HepG2 (cell line): ENCODE results near the gene WHAMM. TPM values are rescaled to one million over a fixed set of nuclear protein-coding genes. Genes with fewer than 3 reads are reported as not detected.

Experiments used
- ATAC-seq: fragments of 200-7000 bp; cut with Tn5 transposase; 3 replicates; pipeline ENCODE4 v1.9.1; 2020; ENCODE audit warnings: mild to moderate bottlenecking, moderate library complexity
- BruUV-seq: library from RNA; stranded (reverse); fragments of 400-500 nt; replicated peaks from 2 replicates; lab custom pipeline; 2021; lab: Mats Ljungman, UMichigan
- CTCF ChIA-PET: fragments of 300-600 bp; formaldehyde crosslinking; extraction: SDS; loops from one replicate; lab custom pipeline; 2021; ENCODE audit warnings: low total read pairs, inconsistent platforms, low intra/inter-chr PET ratio; lab: Yijun Ruan, JAX
- POLR2A ChIA-PET: fragments of 350-600 bp; sonication (Branson Sonifier 250); formaldehyde crosslinking; loops from one replicate; lab custom pipeline; 2020; ENCODE audit warnings: antibody characterized with exemption, inconsistent platforms; lab: Yijun Ruan, JAX
- DNase-seq: peaks from one replicate; pipeline ENCODE4 v3.0.0-alpha.2; 2015; ENCODE audit warnings: low spot score
- FAIRE-seq: peaks from 3 replicates; lab custom pipeline; 2011; peaks lifted over from hg19 to GRCh38; lab: Jason Lieb, UNC
- H2AFZ ChIP-seq: one replicate; pipeline ENCODE4 v1.6.1; 2011; ENCODE audit warnings: low read length, inconsistent platforms
- H3K27ac ChIP-seq: fragments of 300-600 bp; 3 replicates; pipeline ENCODE4 v1.8.0; 2011; ENCODE audit warnings: mixed run types, mild to moderate bottlenecking, mixed read lengths, low read length, inconsistent platforms; ENCODE audit not compliant: insufficient read depth; ENCODE audit errors: extremely low read length
- H3K27me3 ChIP-seq, 2 experiments: fragments of 200-600 bp in 1 of 2; 2 replicates in 1 of 2; 3 replicates in 1 of 2; pipeline versions ENCODE4 v1.6.0 to v1.8.0; 2011; ENCODE audit warnings: low read length in 2 of 2, mild to moderate bottlenecking in 2 of 2, moderate library complexity in 2 of 2, inconsistent platforms in 1 of 2; ENCODE audit not compliant: insufficient read depth in 2 of 2, control insufficient read depth in 1 of 2
- H3K36me3 ChIP-seq, 2 experiments: fragments of 200-600 bp in 1 of 2; replicated peaks in 1 of 2; 2 replicates in 1 of 2; 3 replicates in 1 of 2; pipeline versions ENCODE4 v1.5.1 to v1.8.0; 2011; ENCODE audit warnings: low read length in 2 of 2, inconsistent platforms in 1 of 2; ENCODE audit not compliant: insufficient read depth in 2 of 2, control insufficient read depth in 1 of 2
- H3K4me1 ChIP-seq: 2 replicates; pipeline ENCODE4 v1.5.1; 2012; ENCODE audit warnings: low read length, inconsistent platforms; ENCODE audit not compliant: insufficient read depth
- H3K4me2 ChIP-seq: 2 replicates; pipeline ENCODE4 v1.6.0; 2011; ENCODE audit warnings: low read depth, low read length, inconsistent platforms
- H3K4me3 ChIP-seq, 3 experiments: fragments of 200-600 bp in 1 of 3; sonication (generic), shearing (Covaris generic) in 1 of 3; replicated peaks in 1 of 3; 2 replicates each; pipeline ENCODE4 v1.5.1; 2011 to 2016; ENCODE audit warnings: low read length in 3 of 3, inconsistent platforms in 2 of 3, low read depth in 2 of 3, mild to moderate bottlenecking in 2 of 3, control low read depth in 1 of 3, mixed read lengths in 1 of 3; ENCODE audit not compliant: insufficient read depth in 1 of 3
- H3K79me2 ChIP-seq: one replicate; pipeline ENCODE4 v1.6.1; 2011; ENCODE audit warnings: low read length, inconsistent platforms; ENCODE audit not compliant: insufficient read depth
- H3K9ac ChIP-seq: 2 replicates; pipeline ENCODE4 v1.6.0; 2011; ENCODE audit warnings: mild to moderate bottlenecking, low read depth, low read length, inconsistent platforms; ENCODE audit not compliant: insufficient read depth
- H3K9me3 ChIP-seq: 2 replicates; pipeline ENCODE4 v1.5.1; 2012; ENCODE audit warnings: mild to moderate bottlenecking, low read length
- H4K20me1 ChIP-seq: 2 replicates; pipeline ENCODE4 v1.6.0; 2011; ENCODE audit warnings: inconsistent platforms, mild to moderate bottlenecking, low read length, moderate library complexity; ENCODE audit not compliant: insufficient read depth
- ARHGAP35 ChIP-seq: sonication (generic); formaldehyde crosslinking; IDR thresholded peaks from 2 replicates; pipeline ENCODE4 v1.9.0; 2022; ENCODE audit warnings: mild to moderate bottlenecking, inconsistent platforms, moderate library complexity, missing genetic modification reagents, borderline replicate concordance
- ATRX ChIP-seq: sonication (generic); formaldehyde crosslinking; IDR thresholded peaks from 2 replicates; pipeline ENCODE4 v1.4.0; 2020; ENCODE audit warnings: missing genetic modification reagents, borderline replicate concordance
- ERF ChIP-seq: IDR thresholded peaks from 2 replicates; pipeline ENCODE4 v1.6.1; 2018; ENCODE audit warnings: missing biosample characterization, missing genetic modification reagents
- FLYWCH1 ChIP-seq: sonication (generic); formaldehyde crosslinking; IDR thresholded peaks from 2 replicates; pipeline ENCODE4 v1.8.1; 2023; ENCODE audit warnings: mild to moderate bottlenecking, missing genetic modification reagents
- HHEX ChIP-seq: IDR thresholded peaks from 2 replicates; pipeline ENCODE4 v1.6.1; 2016; ENCODE audit warnings: control low read depth
- MIER2 ChIP-seq: IDR thresholded peaks from 2 replicates; pipeline ENCODE4 v1.6.1; 2016; ENCODE audit warnings: missing biosample characterization, missing genetic modification reagents
- PAXIP1 ChIP-seq: sonication (generic); formaldehyde crosslinking; conservative IDR thresholded peaks from 2 replicates; pipeline ENCODE4 v1.4.0; 2020; ENCODE audit warnings: mild to moderate bottlenecking, missing genetic modification reagents, moderate library complexity
- TFDP1 ChIP-seq: IDR thresholded peaks from 2 replicates; pipeline ENCODE4 v1.6.1; 2016; ENCODE audit warnings: missing compliant biosample characterization, missing genetic modification reagents, borderline replicate concordance
- ZBTB49 ChIP-seq: sonication (generic); formaldehyde crosslinking; IDR thresholded peaks from 2 replicates; pipeline ENCODE4 v1.4.0; 2020; ENCODE audit warnings: missing genetic modification reagents, borderline replicate concordance
- ZFP1 ChIP-seq: IDR thresholded peaks from 2 replicates; pipeline ENCODE4 v1.6.1; 2016
- ZFP90 ChIP-seq: sonication (generic); formaldehyde crosslinking; IDR thresholded peaks from 2 replicates; pipeline ENCODE4 v1.8.0; 2022; ENCODE audit warnings: missing genetic modification reagents, mild to moderate bottlenecking, inconsistent platforms, borderline replicate concordance
- ZNF263 ChIP-seq: sonication (generic); formaldehyde crosslinking; IDR thresholded peaks from 2 replicates; pipeline ENCODE4 v1.4.0; 2020; ENCODE audit warnings: missing genetic modification reagents
- ZNF280D ChIP-seq: sonication (generic); formaldehyde crosslinking; IDR thresholded peaks from 2 replicates; pipeline ENCODE4 v1.5.1; 2020; ENCODE audit warnings: mild to moderate bottlenecking, missing genetic modification reagents
- WGBS: methylation state at CpG from one replicate; pipeline ENCODE4 v1.1.6; 2017; ENCODE audit warnings: low lambda C conversion rate; 5-methylcytosine and 5-hydroxymethylcytosine counted together
- in situ Hi-C: cut with HindIII; loops from 2 replicates; pipeline ENCODE4 v1.10.0; 2017; ENCODE audit warnings: low pct_unique_long_range_greater_than_20kb; ENCODE audit not compliant: extremely low pct_ligation_motif_present
- intact Hi-C: fragments of 100-400 bp; cut with micrococcal nuclease; formaldehyde crosslinking; loops from one replicate; pipeline ENCODE4 v1.10.0; 2022; ENCODE audit not compliant: unreplicated experiment
- polyA plus RNA-seq, 8 experiments: library from polyadenylated mRNA; depleted of rRNA in 3 of 8; stranded (reverse) in 7 of 8; unstranded in 1 of 8; fragments of >200 nt; fragmentation: Illumina TruSeq in 4 of 8; extraction: Trizol in 4 of 8; gene quantifications; 2 replicates each; pipeline versions ENCODE4 v1.2.1 to v1.2.3, GENCODE V29; 2011 to 2016; ENCODE audit warnings: low read depth in 4 of 8, missing spikeins in 1 of 8, mixed read lengths in 1 of 8; ENCODE audit not compliant: insufficient read depth in 1 of 8
- total RNA-seq, 5 experiments: library from RNA; depleted of rRNA; stranded (reverse); fragments of >200 nt; fragmentation: Illumina TruSeq; extraction: Trizol; gene quantifications; 2 replicates each; pipeline ENCODE4 v1.2.3, GENCODE V29; 2016; ENCODE audit warnings: low read depth in 1 of 5

Gene WHAMM
- total and polyA plus RNA-seq, 2 of the 13 experiments (the other 11 are each of a cell fraction or from before 2014, with no cell fraction given): 2.9 to 3.0 TPM

- no peak for TF ChIP-seq ZNF280D (CRISPR knock-in tag)
These were observed 18.6 kb downstream of the WHAMM start (continued) for GRCh38 chr15:82828075-82828474.

- H3K9ac ChIP-seq: no peak overlapping the region
- no peak for FAIRE-seq
- no peaks in the 10 kb centered on the region for H4K20me1 ChIP-seq
- no peak for DNase-seq
- intact Hi-C loops (no loop called here), in situ Hi-C loops (no loop called here)
- no TSS peak for BruUV-seq
- ChIA-PET POLR2A (interaction anchor here (2.2 kb wide), 1 partner anchor 27 kb away, joined by 6 read pairs; no protein-coding TSS in a partner anchor), CTCF (no interaction called here)
- no peaks in the 10 kb centered on the region for H3K79me2 ChIP-seq
- H3K36me3 ChIP-seq: peaks cover 16 to 81% of the 10 kb centered on the region in 2 experiments
- no peak for TF ChIP-seq ZFP90 (CRISPR knock-in tag)
- no peak for TF ChIP-seq PAXIP1 (CRISPR knock-in tag)
- no peak for TF ChIP-seq MIER2 (CRISPR knock-in tag)
- no peak for TF ChIP-seq FLYWCH1
- no peak for TF ChIP-seq ZBTB49 (CRISPR knock-in tag)
- no peak for TF ChIP-seq ZFP1
- no peak for TF ChIP-seq HHEX (CRISPR knock-in tag)
- TF ChIP-seq TFDP1 (CRISPR knock-in tag): no peak
- TF ChIP-seq ERF (CRISPR knock-in tag): no peak
- TF ChIP-seq ARHGAP35 (CRISPR knock-in tag): no peak
- no peak for TF ChIP-seq ZNF263
- no peak for TF ChIP-seq ATRX (CRISPR knock-in tag)
- ATAC-seq: no peak
- H3K4me2 ChIP-seq: no peak overlapping the region
- H3K9me3 ChIP-seq: no peaks in the 10 kb centered on the region
- no peaks in the 10 kb centered on the region for H3K27me3 ChIP-seq
- no peak overlapping the region for H3K27ac ChIP-seq
- H2AFZ ChIP-seq: no peak overlapping the region
- no peak overlapping the region for H3K4me3 ChIP-seq
- 91% methylated on average over 3 of the region's 4 CpGs for WGBS
- H3K4me1 ChIP-seq: peaks cover 24% of the 10 kb centered on the region
These were observed 19.8 kb downstream of the WHAMM start for GRCh38 chr15:82829234-82829633.
